HK-2 (cell line): ENCODE data around the gene ALOX12.
"Not testable (repeated sequence)": the region's sequence is repeated elsewhere in the genome, so short reads cannot be mapped to it uniquely, and the experiment has no call there.

Source experiments
- DNase-seq: peaks from one replicate; pipeline ENCODE4 v3.0.0-alpha.2; 2018; ENCODE audit not compliant: unreplicated experiment

ALOX12 gene

GRCh38 chr17:7045492-7046126 lies 49.8 kb downstream of the ALOX12 start:
- no peak for DNase-seq

- no peak for DNase-seq
Measured at GRCh38 chr17:7046127-7046724, 50.4 kb downstream of the ALOX12 start.

GRCh38 chr17:7046725-7047397 lies 51.0 kb downstream of the ALOX12 start:
- DNase-seq, result not testable (repeated sequence)

- DNase-seq, result no peak
Measured at GRCh38 chr17:7047566-7047965, 51.7 kb downstream of the ALOX12 start.

GRCh38 chr17:7048968-7049367 lies 53.1 kb downstream of the ALOX12 start:
- DNase-seq, result no peak

GRCh38 chr17:7050583-7050982 lies 54.7 kb downstream of the ALOX12 start:
- DNase-seq, result not testable (repeated sequence)

- no peak for DNase-seq
Measured at GRCh38 chr17:7056386-7056785, 60.5 kb downstream of the ALOX12 start.

- no peak for DNase-seq
Measured at GRCh38 chr17:7058831-7059447, 63.1 kb downstream of the ALOX12 start.
